Measurements from ENCODE around the gene ELANE.
A peak's percentile ranks its signal among the peaks of the same experiment; 100 is the strongest.

The ELANE gene

GRCh38 chr19:861141-861755 is 9.1 kb downstream of the ELANE start:
- H3K27me3 Mint-ChIP-seq: peaks cover 14% of the 10 kb centered on the region
- no peak overlapping the region for H3K4me3 Mint-ChIP-seq
- DNase-seq (no peak), ATAC-seq (no peak)
- peaks cover 1% of the 10 kb centered on the region for H3K36me3 Mint-ChIP-seq (ENCODE audit: low read depth)
- peaks cover 12% of the 10 kb centered on the region for H3K4me1 Mint-ChIP-seq
- H3K27ac Mint-ChIP-seq: no peak overlapping the region
- no peaks in the 10 kb centered on the region for H3K9me3 Mint-ChIP-seq

- ATAC-seq: peak; percentile 20
- Mint-ChIP-seq H3K27ac (no peak overlapping the region), H3K36me3 (ENCODE audit: low read depth) (peaks cover 1% of the 10 kb centered on the region), H3K4me3 (no peak overlapping the region), H3K9me3 (no peaks in the 10 kb centered on the region), H3K27me3 (peaks cover 14% of the 10 kb centered on the region), H3K4me1 (peaks cover 12% of the 10 kb centered on the region)
- DNase-seq: peak; percentile 76
These were observed 9.9 kb downstream of the ELANE start for GRCh38 chr19:861756-862580.

GRCh38 chr19:862581-863314 is 10.6 kb downstream of the ELANE start:
- peak; percentile 26 for ATAC-seq
- peaks cover 14% of the 10 kb centered on the region for H3K27me3 Mint-ChIP-seq
- peak overlapping the region; percentile 48 for H3K4me3 Mint-ChIP-seq
- peaks cover 4% of the 10 kb centered on the region for H3K36me3 Mint-ChIP-seq (ENCODE audit: low read depth)
- H3K4me1 Mint-ChIP-seq: peaks cover 12% of the 10 kb centered on the region
- peak; percentile 79 for DNase-seq
- no peaks in the 10 kb centered on the region for H3K9me3 Mint-ChIP-seq
- H3K27ac Mint-ChIP-seq: no peak overlapping the region

- DNase-seq (no peak), ATAC-seq (no peak)
- peaks cover 12% of the 10 kb centered on the region for H3K4me1 Mint-ChIP-seq
- H3K4me3 Mint-ChIP-seq: peak overlapping the region; percentile 54
- H3K9me3 Mint-ChIP-seq: no peaks in the 10 kb centered on the region
- H3K27me3 Mint-ChIP-seq: peaks cover 13% of the 10 kb centered on the region
- H3K36me3 Mint-ChIP-seq (ENCODE audit: low read depth): peaks cover 4% of the 10 kb centered on the region
- H3K27ac Mint-ChIP-seq: no peak overlapping the region
These were observed 11.2 kb downstream of the ELANE start for GRCh38 chr19:863315-863620.

GRCh38 chr19:866769-867300 is 14.7 kb downstream of the ELANE start:
- Mint-ChIP-seq H3K4me3 (no peak overlapping the region), H3K4me1 (peaks cover 14% of the 10 kb centered on the region), H3K27ac (no peak overlapping the region), H3K27me3 (peaks cover 2% of the 10 kb centered on the region), H3K9me3 (no peaks in the 10 kb centered on the region), H3K36me3 (ENCODE audit: low read depth) (peaks cover 8% of the 10 kb centered on the region)
- ATAC-seq (no peak), DNase-seq (no peak)

- Mint-ChIP-seq H3K4me1 (peaks cover 18% of the 10 kb centered on the region), H3K9me3 (no peaks in the 10 kb centered on the region), H3K27ac (no peak overlapping the region), H3K27me3 (peaks cover 2% of the 10 kb centered on the region), H3K36me3 (ENCODE audit: low read depth) (peaks cover 8% of the 10 kb centered on the region), H3K4me3 (no peak overlapping the region)
- no peak for DNase-seq
- no peak for ATAC-seq
These were observed 15.2 kb downstream of the ELANE start for GRCh38 chr19:867301-867793.

- Mint-ChIP-seq H3K9me3 (no peaks in the 10 kb centered on the region), H3K4me1 (peaks cover 17% of the 10 kb centered on the region), H3K27me3 (peaks cover 2% of the 10 kb centered on the region), H3K27ac (no peak overlapping the region), H3K36me3 (ENCODE audit: low read depth) (peaks cover 8% of the 10 kb centered on the region), H3K4me3 (no peak overlapping the region)
- ATAC-seq (no peak), DNase-seq (no peak)
These were observed 15.9 kb downstream of the ELANE start for GRCh38 chr19:867855-868457.

GRCh38 chr19:868458-869244 is 16.5 kb downstream of the ELANE start:
- Mint-ChIP-seq H3K4me3 (no peak overlapping the region), H3K4me1 (peaks cover 12% of the 10 kb centered on the region), H3K27me3 (no peaks in the 10 kb centered on the region), H3K27ac (no peak overlapping the region), H3K9me3 (no peaks in the 10 kb centered on the region), H3K36me3 (ENCODE audit: low read depth) (peaks cover 8% of the 10 kb centered on the region)
- DNase-seq (no peak), ATAC-seq (no peak)

GRCh38 chr19:869245-870177 is 17.4 kb downstream of the ELANE start:
- H3K4me1 Mint-ChIP-seq: peaks cover 10% of the 10 kb centered on the region
- H3K27ac Mint-ChIP-seq: no peak overlapping the region
- DNase-seq (no peak), ATAC-seq (no peak)
- no peak overlapping the region for H3K4me3 Mint-ChIP-seq
- H3K27me3 Mint-ChIP-seq: no peaks in the 10 kb centered on the region
- H3K36me3 Mint-ChIP-seq (ENCODE audit: low read depth): peaks cover 7% of the 10 kb centered on the region
- no peaks in the 10 kb centered on the region for H3K9me3 Mint-ChIP-seq

GRCh38 chr19:870314-870713 is 18.2 kb downstream of the ELANE start:
- H3K27me3 Mint-ChIP-seq: no peaks in the 10 kb centered on the region
- DNase-seq (no peak), ATAC-seq (no peak)
- H3K4me3 Mint-ChIP-seq: no peak overlapping the region
- peaks cover 10% of the 10 kb centered on the region for H3K4me1 Mint-ChIP-seq
- no peaks in the 10 kb centered on the region for H3K9me3 Mint-ChIP-seq
- H3K36me3 Mint-ChIP-seq (ENCODE audit: low read depth): peaks cover 7% of the 10 kb centered on the region
- H3K27ac Mint-ChIP-seq: no peak overlapping the region

GRCh38 chr19:870963-871401 is 18.9 kb downstream of the ELANE start:
- peaks cover 10% of the 10 kb centered on the region for H3K4me1 Mint-ChIP-seq
- no peak for ATAC-seq

GRCh38 chr19:871446-872265 is 19.6 kb downstream of the ELANE start:
- H3K36me3 Mint-ChIP-seq (ENCODE audit: low read depth): peaks cover 7% of the 10 kb centered on the region
- no peak for DNase-seq

More at GRCh38 chr19:870963-871401, 18.9 kb downstream of the ELANE start:
- no peaks in the 10 kb centered on the region for H3K27me3 Mint-ChIP-seq
- no peak overlapping the region for H3K4me3 Mint-ChIP-seq
- no peak overlapping the region for H3K27ac Mint-ChIP-seq
- no peaks in the 10 kb centered on the region for H3K9me3 Mint-ChIP-seq
- peaks cover 7% of the 10 kb centered on the region for H3K36me3 Mint-ChIP-seq (ENCODE audit: low read depth)
- DNase-seq: no peak

More at GRCh38 chr19:871446-872265, 19.6 kb downstream of the ELANE start:
- Mint-ChIP-seq H3K4me1 (peaks cover 10% of the 10 kb centered on the region), H3K4me3 (no peak overlapping the region), H3K27ac (peak overlapping the region; percentile 35), H3K9me3 (no peaks in the 10 kb centered on the region), H3K27me3 (no peaks in the 10 kb centered on the region)
- no peak for ATAC-seq

Measured in activated naive CD8-positive, alpha-beta T cell treated with anti-CD3 and anti-CD28 coated beads, Interleukin-2, amount 50 U/mL, for 24 hours (primary cell).